WTC11 (cell line): ENCODE data around the gene BRD4. TPM values are rescaled to one million over a fixed set of nuclear protein-coding genes. Genes with fewer than 3 reads are reported as not detected.
A peak's percentile ranks its signal among the peaks of the same experiment; 100 is the strongest.

Experiments used
- ATAC-seq: fragments of 200-7000 bp; cut with Tn5 transposase; 2 replicates; pipeline ENCODE4 v1.10.0; 2021; ENCODE audit warnings: mild to moderate bottlenecking, moderate library complexity
- CTCF ChIA-PET: fragments of 300-600 bp; sonication (Branson Sonifier 250); formaldehyde crosslinking; loops from one replicate; lab custom pipeline; 2021; ENCODE audit warnings: antibody characterized with exemption; lab: Charles Lee
- POLR2A ChIA-PET: fragments of 350-600 bp; sonication (Branson Sonifier 250); formaldehyde crosslinking; loops from one replicate; lab custom pipeline; 2021; ENCODE audit warnings: antibody characterized with exemption; lab: Charles Lee
- DNase-seq: peaks from one replicate; pipeline ENCODE4 v3.0.0; 2021; ENCODE audit warnings: low spot score
- H3K27ac Mint-ChIP-seq: 2 replicates; pipeline ENCODE4 v1.8.0; 2021; ENCODE audit warnings: mixed read lengths
- H3K27me3 Mint-ChIP-seq: 2 replicates; pipeline ENCODE4 v1.8.0; 2021; ENCODE audit warnings: low read depth, mild to moderate bottlenecking, moderate library complexity, mixed read lengths
- H3K36me3 Mint-ChIP-seq: 2 replicates; pipeline ENCODE4 v1.8.0; 2021; ENCODE audit warnings: mixed read lengths
- H3K4me1 Mint-ChIP-seq: 2 replicates; pipeline ENCODE4 v1.8.0; 2022; ENCODE audit warnings: mixed read lengths
- H3K4me3 Mint-ChIP-seq: 2 replicates; pipeline ENCODE4 v1.8.0; 2021; ENCODE audit warnings: mild to moderate bottlenecking, moderate library complexity, mixed read lengths
- H3K9me3 Mint-ChIP-seq: 2 replicates; pipeline ENCODE4 v1.8.0; 2021; ENCODE audit warnings: mixed read lengths
- FOXK1 ChIP-seq: sonication (generic); formaldehyde crosslinking; IDR thresholded peaks from 2 replicates; pipeline ENCODE4 v1.8.0; 2022; ENCODE audit warnings: mild to moderate bottlenecking, moderate library complexity, missing genetic modification reagents
- JAZF1 ChIP-seq: fragments of 250-450 bp; sonication (Bioruptor Pico); IDR thresholded peaks from 2 replicates; pipeline ENCODE4 v1.9.0; 2021; ENCODE audit warnings: moderate library complexity, mild to moderate bottlenecking, inconsistent platforms
- JUN ChIP-seq: sonication (generic); formaldehyde crosslinking; IDR thresholded peaks from 2 replicates; pipeline ENCODE4 v1.8.0; 2023; ENCODE audit warnings: mild to moderate bottlenecking, missing genetic modification reagents
- MYBL2 ChIP-seq: sonication (generic); formaldehyde crosslinking; IDR thresholded peaks from 2 replicates; pipeline ENCODE4 v1.8.1; 2023; ENCODE audit warnings: mild to moderate bottlenecking, moderate library complexity, missing genetic modification reagents
- NFATC4 ChIP-seq: fragments of 250-450 bp; sonication (Bioruptor Pico); IDR thresholded peaks from 2 replicates; pipeline ENCODE4 v1.9.0; 2021; ENCODE audit warnings: mild to moderate bottlenecking
- RELA ChIP-seq: sonication (generic); formaldehyde crosslinking; IDR thresholded peaks from 2 replicates; pipeline ENCODE4 v1.8.1; 2022; ENCODE audit warnings: missing genetic modification reagents, mild to moderate bottlenecking, borderline replicate concordance
- SP1 ChIP-seq: sonication (generic); formaldehyde crosslinking; conservative IDR thresholded peaks from 2 replicates; pipeline ENCODE4 v1.8.1; 2022; ENCODE audit warnings: missing genetic modification reagents
- TCF7 ChIP-seq: sonication (generic); formaldehyde crosslinking; IDR thresholded peaks from 2 replicates; pipeline ENCODE4 v1.8.0; 2022; ENCODE audit warnings: mild to moderate bottlenecking, low read depth, missing genetic modification reagents, moderate library complexity
- TEAD1 ChIP-seq: sonication (generic); formaldehyde crosslinking; IDR thresholded peaks from 2 replicates; pipeline ENCODE4 v1.8.0; 2022; ENCODE audit warnings: mild to moderate bottlenecking, missing genetic modification reagents
- ZBTB21 ChIP-seq: sonication (generic); formaldehyde crosslinking; IDR thresholded peaks from 2 replicates; pipeline ENCODE4 v1.8.1; 2023; ENCODE audit warnings: mild to moderate bottlenecking, missing genetic modification reagents, borderline replicate concordance
- ZNF138 ChIP-seq: sonication (generic); formaldehyde crosslinking; conservative IDR thresholded peaks from 2 replicates; pipeline ENCODE4 v1.8.1; 2022; ENCODE audit warnings: mild to moderate bottlenecking, moderate library complexity, missing genetic modification reagents
- ZNF232 ChIP-seq: sonication (generic); formaldehyde crosslinking; IDR thresholded peaks from 2 replicates; pipeline ENCODE4 v1.8.0; 2022; ENCODE audit warnings: mild to moderate bottlenecking, missing genetic modification reagents
- ZNF317 ChIP-seq: sonication (generic); formaldehyde crosslinking; IDR thresholded peaks from 2 replicates; pipeline ENCODE4 v1.8.1; 2023; ENCODE audit warnings: low read depth, mild to moderate bottlenecking, moderate library complexity, missing genetic modification reagents, borderline replicate concordance
- ZNF671 ChIP-seq: fragments of 250-450 bp; sonication (Bioruptor Pico); IDR thresholded peaks from 2 replicates; pipeline ENCODE4 v1.8.0; 2021; ENCODE audit warnings: mild to moderate bottlenecking
- total RNA-seq: library from RNA; stranded (reverse); gene quantifications from 3 replicates; pipeline ENCODE4 v1.2.3, GENCODE V29; 2021
- TF ChIP-seq, protein P1 (sequence below): sonication (generic); formaldehyde crosslinking; IDR thresholded peaks from 2 replicates; pipeline ENCODE4 v1.8.1; 2022; ENCODE audit warnings: low read depth, mild to moderate bottlenecking, moderate library complexity, missing genetic modification reagents, borderline replicate concordance
- TF ChIP-seq, protein P2 (sequence below): fragments of 250-450 bp; sonication (Bioruptor Pico); IDR thresholded peaks from 2 replicates; pipeline ENCODE4 v2.1.2; 2022; ENCODE audit warnings: mild to moderate bottlenecking, moderate library complexity
- TF ChIP-seq, protein P3 (sequence below): sonication (generic); formaldehyde crosslinking; IDR thresholded peaks from 2 replicates; pipeline ENCODE4 v1.8.0; 2022; ENCODE audit warnings: mild to moderate bottlenecking, missing genetic modification reagents
- TF ChIP-seq, protein P4 (sequence below): sonication (generic); formaldehyde crosslinking; IDR thresholded peaks from 2 replicates; pipeline ENCODE4 v1.8.1; 2023; ENCODE audit warnings: mild to moderate bottlenecking, missing genetic modification reagents, moderate library complexity
- TF ChIP-seq, protein P5 (sequence below): sonication (generic); formaldehyde crosslinking; conservative IDR thresholded peaks from 2 replicates; pipeline ENCODE4 v1.8.1; 2023; ENCODE audit warnings: mild to moderate bottlenecking, low read depth, missing genetic modification reagents, moderate library complexity

The BRD4 gene
- total RNA-seq, 1 experiment from 2014 or later = 128 TPM

DNA sequence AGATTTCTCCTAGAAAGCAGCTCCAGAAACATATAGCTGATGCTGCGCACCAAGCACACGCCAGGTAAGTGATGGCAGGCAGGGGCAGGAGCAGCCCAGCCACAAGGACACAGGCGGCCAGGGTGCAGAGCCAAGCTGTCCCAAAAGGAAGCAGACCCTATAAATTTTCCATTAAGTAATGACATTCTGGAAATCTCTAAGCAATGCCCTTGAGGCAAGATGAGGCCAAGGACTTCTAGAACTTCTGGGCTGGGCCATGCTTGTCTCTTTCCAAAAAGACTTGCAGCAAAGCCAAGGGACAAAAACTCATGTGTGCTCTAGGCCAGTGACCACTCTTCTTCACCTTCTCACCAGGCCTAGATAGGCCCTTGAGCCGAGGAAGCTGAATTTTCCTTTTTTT, 57.9 kb downstream of the BRD4 start (continued):
- TF ChIP-seq, protein P1, sequence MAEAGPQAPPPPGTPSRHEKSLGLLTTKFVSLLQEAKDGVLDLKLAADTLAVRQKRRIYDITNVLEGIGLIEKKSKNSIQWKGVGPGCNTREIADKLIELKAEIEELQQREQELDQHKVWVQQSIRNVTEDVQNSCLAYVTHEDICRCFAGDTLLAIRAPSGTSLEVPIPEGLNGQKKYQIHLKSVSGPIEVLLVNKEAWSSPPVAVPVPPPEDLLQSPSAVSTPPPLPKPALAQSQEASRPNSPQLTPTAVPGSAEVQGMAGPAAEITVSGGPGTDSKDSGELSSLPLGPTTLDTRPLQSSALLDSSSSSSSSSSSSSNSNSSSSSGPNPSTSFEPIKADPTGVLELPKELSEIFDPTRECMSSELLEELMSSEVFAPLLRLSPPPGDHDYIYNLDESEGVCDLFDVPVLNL (CRISPR knock-in tag) = no peak

DNA sequence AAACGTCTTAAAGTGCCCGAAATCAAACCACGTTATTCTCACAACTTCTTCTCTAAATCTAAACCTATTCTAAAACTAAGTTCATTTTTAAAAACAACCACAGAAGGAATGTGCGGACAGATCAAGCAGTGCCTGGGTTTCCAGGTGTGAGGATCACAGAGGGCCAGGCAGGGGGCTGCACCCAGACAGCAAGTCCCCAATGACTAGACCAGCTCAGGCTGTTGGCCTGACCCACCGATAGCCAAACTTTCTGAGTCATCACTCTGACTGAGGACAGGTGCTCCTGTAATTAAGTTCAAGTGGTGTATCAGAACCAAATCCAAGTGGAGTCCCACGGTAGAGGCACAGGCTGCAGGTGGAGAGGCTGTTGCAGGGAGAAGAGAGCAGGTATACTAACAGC, 62.5 kb downstream of the BRD4 start:
- ChIA-PET CTCF (no interaction called here), POLR2A (no interaction called here)
- DNase-seq (no peak), ATAC-seq (no peak)
- TF ChIP-seq, protein P2, sequence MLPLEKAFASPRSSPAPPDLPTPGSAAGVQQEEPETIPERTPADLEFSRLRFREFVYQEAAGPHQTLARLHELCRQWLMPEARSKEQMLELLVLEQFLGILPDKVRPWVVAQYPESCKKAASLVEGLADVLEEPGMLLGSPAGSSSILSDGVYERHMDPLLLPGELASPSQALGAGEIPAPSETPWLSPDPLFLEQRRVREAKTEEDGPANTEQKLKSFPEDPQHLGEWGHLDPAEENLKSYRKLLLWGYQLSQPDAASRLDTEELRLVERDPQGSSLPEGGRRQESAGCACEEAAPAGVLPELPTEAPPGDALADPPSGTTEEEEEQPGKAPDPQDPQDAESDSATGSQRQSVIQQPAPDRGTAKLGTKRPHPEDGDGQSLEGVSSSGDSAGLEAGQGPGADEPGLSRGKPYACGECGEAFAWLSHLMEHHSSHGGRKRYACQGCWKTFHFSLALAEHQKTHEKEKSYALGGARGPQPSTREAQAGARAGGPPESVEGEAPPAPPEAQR = no peak
- TF ChIP-seq ZNF232 (no peak), SP1 (CRISPR knock-in tag) (no peak), TCF7 (no peak)
- TF ChIP-seq, protein P1 (CRISPR knock-in tag) = no peak
- TF ChIP-seq, protein P3, sequence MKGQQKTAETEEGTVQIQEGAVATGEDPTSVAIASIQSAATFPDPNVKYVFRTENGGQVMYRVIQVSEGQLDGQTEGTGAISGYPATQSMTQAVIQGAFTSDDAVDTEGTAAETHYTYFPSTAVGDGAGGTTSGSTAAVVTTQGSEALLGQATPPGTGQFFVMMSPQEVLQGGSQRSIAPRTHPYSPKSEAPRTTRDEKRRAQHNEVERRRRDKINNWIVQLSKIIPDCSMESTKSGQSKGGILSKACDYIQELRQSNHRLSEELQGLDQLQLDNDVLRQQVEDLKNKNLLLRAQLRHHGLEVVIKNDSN (CRISPR knock-in tag) = no peak
- Mint-ChIP-seq H3K27ac (peak overlapping the region; percentile 18), H3K27me3 (no peaks in the 10 kb centered on the region), H3K4me1 (no peaks in the 10 kb centered on the region), H3K36me3 (peaks cover 63% of the 10 kb centered on the region), H3K9me3 (no peaks in the 10 kb centered on the region), H3K4me3 (no peak overlapping the region)

DNA sequence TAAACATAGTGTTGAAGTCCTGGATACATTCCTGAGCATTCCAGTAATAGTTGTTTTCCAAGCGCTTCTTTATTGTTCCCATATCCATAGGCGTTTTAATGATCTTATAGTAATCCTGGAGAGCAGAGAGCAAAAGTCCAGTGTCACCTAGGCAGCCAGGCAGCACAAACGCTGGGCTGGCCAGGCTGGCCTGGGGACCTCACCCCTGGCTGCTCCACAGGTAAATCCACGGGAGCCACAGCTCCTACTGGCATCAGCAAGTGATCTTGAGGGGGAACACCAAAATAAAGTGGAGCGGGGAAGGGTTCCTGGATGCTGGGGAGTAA, 63.4 kb downstream of the BRD4 start:
- ATAC-seq (no peak), DNase-seq (no peak)
- ChIA-PET POLR2A (no interaction called here), CTCF (interaction anchor here (0.5 kb wide), 1 partner anchor 149 kb away, joined by 4 read pairs; no protein-coding TSS in a partner anchor)
- Mint-ChIP-seq H3K27ac (peak overlapping the region; percentile 77; the same call in 1 of the 2 replicates), H3K27me3 (no peaks in the 10 kb centered on the region), H3K9me3 (no peaks in the 10 kb centered on the region), H3K36me3 (peaks cover 72% of the 10 kb centered on the region), H3K4me3 (no peak overlapping the region), H3K4me1 (no peaks in the 10 kb centered on the region)
- TF ChIP-seq ZNF671 (CRISPR knock-in tag) (no peak), TEAD1 (no peak), NFATC4 (CRISPR knock-in tag) (no peak), ZBTB21 (CRISPR knock-in tag) (no peak), ZNF317 (CRISPR knock-in tag) (no peak), FOXK1 (CRISPR knock-in tag) (no peak), ZNF138 (CRISPR knock-in tag) (no peak), JUN (CRISPR knock-in tag) (no peak), JAZF1 (CRISPR knock-in tag) (no peak), MYBL2 (CRISPR knock-in tag) (no peak), RELA (CRISPR knock-in tag) (no peak)
- TF ChIP-seq, protein P4, sequence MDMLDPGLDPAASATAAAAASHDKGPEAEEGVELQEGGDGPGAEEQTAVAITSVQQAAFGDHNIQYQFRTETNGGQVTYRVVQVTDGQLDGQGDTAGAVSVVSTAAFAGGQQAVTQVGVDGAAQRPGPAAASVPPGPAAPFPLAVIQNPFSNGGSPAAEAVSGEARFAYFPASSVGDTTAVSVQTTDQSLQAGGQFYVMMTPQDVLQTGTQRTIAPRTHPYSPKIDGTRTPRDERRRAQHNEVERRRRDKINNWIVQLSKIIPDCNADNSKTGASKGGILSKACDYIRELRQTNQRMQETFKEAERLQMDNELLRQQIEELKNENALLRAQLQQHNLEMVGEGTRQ (CRISPR knock-in tag) = no peak
- TF ChIP-seq, protein P5, sequence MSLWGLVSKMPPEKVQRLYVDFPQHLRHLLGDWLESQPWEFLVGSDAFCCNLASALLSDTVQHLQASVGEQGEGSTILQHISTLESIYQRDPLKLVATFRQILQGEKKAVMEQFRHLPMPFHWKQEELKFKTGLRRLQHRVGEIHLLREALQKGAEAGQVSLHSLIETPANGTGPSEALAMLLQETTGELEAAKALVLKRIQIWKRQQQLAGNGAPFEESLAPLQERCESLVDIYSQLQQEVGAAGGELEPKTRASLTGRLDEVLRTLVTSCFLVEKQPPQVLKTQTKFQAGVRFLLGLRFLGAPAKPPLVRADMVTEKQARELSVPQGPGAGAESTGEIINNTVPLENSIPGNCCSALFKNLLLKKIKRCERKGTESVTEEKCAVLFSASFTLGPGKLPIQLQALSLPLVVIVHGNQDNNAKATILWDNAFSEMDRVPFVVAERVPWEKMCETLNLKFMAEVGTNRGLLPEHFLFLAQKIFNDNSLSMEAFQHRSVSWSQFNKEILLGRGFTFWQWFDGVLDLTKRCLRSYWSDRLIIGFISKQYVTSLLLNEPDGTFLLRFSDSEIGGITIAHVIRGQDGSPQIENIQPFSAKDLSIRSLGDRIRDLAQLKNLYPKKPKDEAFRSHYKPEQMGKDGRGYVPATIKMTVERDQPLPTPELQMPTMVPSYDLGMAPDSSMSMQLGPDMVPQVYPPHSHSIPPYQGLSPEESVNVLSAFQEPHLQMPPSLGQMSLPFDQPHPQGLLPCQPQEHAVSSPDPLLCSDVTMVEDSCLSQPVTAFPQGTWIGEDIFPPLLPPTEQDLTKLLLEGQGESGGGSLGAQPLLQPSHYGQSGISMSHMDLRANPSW (CRISPR knock-in tag) = no peak
